ENCODE data around the gene RPL22.

RPL22 gene

GRCh38 chr1:6149597-6149996, 49.8 kb downstream of the RPL22 start:
- TF ChIP-seq FOXP2 (optimal IDR thresholded peaks at IDR 0.05; ENCODE audit: borderline replicate concordance, extremely low read depth, extremely low read length, insufficient read depth), result no peak
- TF ChIP-seq POLR2AphosphoS5 (IDR thresholded peaks at IDR 0.05; ENCODE audit: low read depth, low read length), result no peak
- no peak for TF ChIP-seq SIN3A (IDR thresholded peaks at IDR 0.05; ENCODE audit: borderline replicate concordance, insufficient read depth, low read length)
- TF ChIP-seq TAF1 (IDR thresholded peaks at IDR 0.05; ENCODE audit: borderline replicate concordance, insufficient read depth, low read length), result no peak
- TF ChIP-seq REST (IDR thresholded peaks at IDR 0.05; ENCODE audit: insufficient read depth in 1 of 2, low read depth in 2 of 2, low read length in 2 of 2), result no peak

DNA sequence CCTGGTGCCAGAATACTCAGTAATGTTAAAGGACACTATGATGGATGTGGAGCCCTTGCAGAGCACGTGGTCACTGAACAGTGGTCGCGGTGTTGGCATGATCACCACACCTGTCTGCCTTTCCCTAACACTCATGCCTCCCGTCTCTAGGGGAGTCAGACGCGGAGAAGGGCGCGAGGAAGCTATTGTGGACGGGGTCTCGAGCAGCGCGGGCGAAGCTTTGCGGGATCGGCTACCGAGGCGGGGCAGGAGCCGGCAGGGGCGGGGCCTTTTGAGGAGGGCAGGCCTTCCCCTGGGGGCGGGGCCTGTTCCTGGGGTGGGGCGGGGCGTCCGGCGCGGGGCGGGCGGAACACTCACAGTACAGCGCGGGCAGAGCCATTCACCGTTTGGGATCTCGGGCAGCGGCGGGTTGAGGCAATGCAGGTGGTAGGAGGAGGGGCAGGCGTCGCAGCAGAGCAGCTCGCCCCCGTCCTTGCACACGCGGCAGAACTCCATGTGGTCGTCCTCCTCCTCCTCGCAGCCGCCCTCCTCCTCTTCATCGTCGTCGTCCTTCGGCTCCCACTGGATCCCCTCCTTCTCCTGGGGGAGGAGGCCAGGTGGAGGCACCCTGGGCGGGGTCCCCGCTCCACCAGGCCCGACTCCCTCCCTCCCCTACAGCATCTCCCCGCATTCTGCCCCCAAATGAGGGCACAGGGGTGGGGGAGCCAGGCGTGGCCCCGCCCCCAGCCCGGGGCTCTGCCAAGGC, 50.7 kb downstream of the RPL22 start:
- TF ChIP-seq REST (IDR thresholded peaks at IDR 0.05; ENCODE audit: insufficient read depth in 1 of 2, low read depth in 2 of 2, low read length in 2 of 2), result no peak
- TF ChIP-seq TAF1 (IDR thresholded peaks at IDR 0.05; ENCODE audit: borderline replicate concordance, insufficient read depth, low read length), result no peak
- TF ChIP-seq FOXP2 (optimal IDR thresholded peaks at IDR 0.05; ENCODE audit: borderline replicate concordance, extremely low read depth, extremely low read length, insufficient read depth), result no peak
- TF ChIP-seq SIN3A (IDR thresholded peaks at IDR 0.05; ENCODE audit: borderline replicate concordance, insufficient read depth, low read length), result no peak
- no peak for TF ChIP-seq POLR2AphosphoS5 (IDR thresholded peaks at IDR 0.05; ENCODE audit: low read depth, low read length)

GRCh38 chr1:6145864-6146410, 53.5 kb downstream of the RPL22 start:
- TF ChIP-seq POLR2AphosphoS5 (IDR thresholded peaks at IDR 0.05; ENCODE audit: low read depth, low read length) (no peak), REST (IDR thresholded peaks at IDR 0.05; ENCODE audit: insufficient read depth in 1 of 2, low read depth in 2 of 2, low read length in 2 of 2) (no peak), FOXP2 (optimal IDR thresholded peaks at IDR 0.05; ENCODE audit: borderline replicate concordance, extremely low read depth, extremely low read length, insufficient read depth) (no peak), SIN3A (IDR thresholded peaks at IDR 0.05; ENCODE audit: borderline replicate concordance, insufficient read depth, low read length) (no peak), TAF1 (IDR thresholded peaks at IDR 0.05; ENCODE audit: borderline replicate concordance, insufficient read depth, low read length) (no peak)

DNA sequence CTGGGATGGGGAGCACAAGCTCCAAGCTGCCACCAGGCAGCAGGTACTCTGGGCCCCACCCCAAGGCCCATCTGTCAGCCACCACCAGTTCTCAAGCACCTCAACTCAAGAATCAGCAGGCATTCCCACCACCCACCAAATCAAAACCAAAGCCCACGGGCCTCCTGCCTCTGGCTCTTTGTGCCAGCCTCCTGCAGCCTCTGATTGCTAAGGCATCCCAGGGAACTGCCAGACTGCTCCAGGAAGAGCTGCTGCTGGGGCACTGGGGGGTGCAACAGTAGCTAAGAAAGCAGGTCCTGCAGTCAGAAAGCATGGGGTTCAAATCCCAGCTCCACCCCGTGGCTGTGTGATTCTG, 54.0 kb downstream of the RPL22 start:
- no peak for TF ChIP-seq SIN3A (IDR thresholded peaks at IDR 0.05; ENCODE audit: borderline replicate concordance, insufficient read depth, low read length)
- TF ChIP-seq TAF1 (IDR thresholded peaks at IDR 0.05; ENCODE audit: borderline replicate concordance, insufficient read depth, low read length), result no peak
- TF ChIP-seq POLR2AphosphoS5 (IDR thresholded peaks at IDR 0.05; ENCODE audit: low read depth, low read length), result no peak
- TF ChIP-seq FOXP2 (optimal IDR thresholded peaks at IDR 0.05; ENCODE audit: borderline replicate concordance, extremely low read depth, extremely low read length, insufficient read depth), result no peak
- TF ChIP-seq REST (IDR thresholded peaks at IDR 0.05; ENCODE audit: insufficient read depth in 1 of 2, low read depth in 2 of 2, low read length in 2 of 2), result no peak

Measured in PFSK-1 (cell line).